Endothelial cell (in vitro differentiated cells): ENCODE measurements around the gene CALHM1. TPM values are rescaled to one million over a fixed set of nuclear protein-coding genes. Genes with fewer than 3 reads are reported as not detected.

Source experiments
- DNase-seq: peaks from one replicate; pipeline ENCODE4 v3.0.0; 2021; ENCODE audit warnings: low spot score
- H3K27ac Mint-ChIP-seq: one replicate; pipeline ENCODE4 v1.8.0; 2021; ENCODE audit warnings: mixed read lengths, inconsistent platforms; ENCODE audit not compliant: unreplicated experiment
- H3K27me3 Mint-ChIP-seq: one replicate; pipeline ENCODE4 v1.8.0; 2021; ENCODE audit warnings: mild to moderate bottlenecking, moderate library complexity, mixed read lengths, inconsistent platforms; ENCODE audit not compliant: unreplicated experiment
- H3K36me3 Mint-ChIP-seq: one replicate; pipeline ENCODE4 v1.8.0; 2021; ENCODE audit warnings: mild to moderate bottlenecking, low read depth, mixed read lengths, inconsistent platforms; ENCODE audit not compliant: unreplicated experiment
- H3K4me1 Mint-ChIP-seq: one replicate; pipeline ENCODE4 v1.8.0; 2021; ENCODE audit warnings: mild to moderate bottlenecking, mixed read lengths, inconsistent platforms; ENCODE audit not compliant: unreplicated experiment
- H3K4me3 Mint-ChIP-seq: one replicate; pipeline ENCODE4 v1.8.0; 2021; ENCODE audit warnings: mild to moderate bottlenecking, mixed read lengths, inconsistent platforms; ENCODE audit not compliant: unreplicated experiment
- H3K9me3 Mint-ChIP-seq: one replicate; pipeline ENCODE4 v1.8.0; 2021; ENCODE audit warnings: mixed read lengths, inconsistent platforms; ENCODE audit not compliant: unreplicated experiment
- CTCF ChIP-seq: fragments of 200-600 bp; sonication (generic); IDR thresholded peaks from one replicate; pipeline ENCODE4 v1.5.0; 2021; ENCODE audit warnings: antibody characterized with exemption; ENCODE audit not compliant: unreplicated experiment
- total RNA-seq: library from RNA; stranded (reverse); fragmentation: NEBNext Ultra II Directional; extraction: Animal tissue kit (Norgen Biotek cat#: 25700); gene quantifications from one replicate; pipeline ENCODE4 v1.2.1, GENCODE V29; 2021; ENCODE audit not compliant: unreplicated experiment

Gene CALHM1
- total RNA-seq, 1 donor from 2014 or later, result not detected

- H3K9me3 Mint-ChIP-seq, result no peaks in the 10 kb centered on the region
- no peak overlapping the region for H3K4me3 Mint-ChIP-seq
- no peak for DNase-seq
- H3K27me3 Mint-ChIP-seq, result peaks cover 12% of the 10 kb centered on the region
- peaks cover 16% of the 10 kb centered on the region for H3K4me1 Mint-ChIP-seq
- peaks cover 3% of the 10 kb centered on the region for H3K36me3 Mint-ChIP-seq
- TF ChIP-seq CTCF, result no peak
- no peak overlapping the region for H3K27ac Mint-ChIP-seq
Observed at GRCh38 chr10:103454026-103454425, 4.7 kb downstream of the CALHM1 start.

- Mint-ChIP-seq H3K9me3 (no peaks in the 10 kb centered on the region), H3K4me1 (peaks cover 19% of the 10 kb centered on the region), H3K27me3 (peaks cover 14% of the 10 kb centered on the region), H3K4me3 (no peak overlapping the region), H3K36me3 (peaks cover 13% of the 10 kb centered on the region), H3K27ac (no peak overlapping the region)
- no peak for DNase-seq
- no peak for TF ChIP-seq CTCF
Observed at GRCh38 chr10:103452506-103453230, 6.0 kb downstream of the CALHM1 start.

GRCh38 chr10:103451831-103452505 is 6.7 kb downstream of the CALHM1 start, which contains the start of gene CALHM2:
CALHM2 (minus strand) TSS chr10:103452370; CDS start chr10:103449941, 2,429 bp downstream.
- no peaks in the 10 kb centered on the region for H3K9me3 Mint-ChIP-seq
- TF ChIP-seq CTCF, result no peak
- peaks cover 13% of the 10 kb centered on the region for H3K27me3 Mint-ChIP-seq
- no peak within 1 kb of the TSS for H3K27ac Mint-ChIP-seq
- DNase-seq, result peak; percentile 51
- no peak within 1 kb of the TSS for H3K4me3 Mint-ChIP-seq
- peaks cover 19% of the 10 kb centered on the region for H3K4me1 Mint-ChIP-seq
- peaks cover 16% of the 10 kb centered on the region for H3K36me3 Mint-ChIP-seq

GRCh38 chr10:103451091-103451813 is 7.4 kb downstream of the CALHM1 start:
- no peak for DNase-seq
- Mint-ChIP-seq H3K36me3 (peaks cover 19% of the 10 kb centered on the region), H3K4me3 (no peak overlapping the region), H3K27ac (no peak overlapping the region), H3K27me3 (peaks cover 14% of the 10 kb centered on the region), H3K9me3 (no peaks in the 10 kb centered on the region), H3K4me1 (peaks cover 19% of the 10 kb centered on the region)
- TF ChIP-seq CTCF, result no peak
